Upper lobe of right lung (tissue), 1 donor: ENCODE measurements around the gene INO80E. TPM values are rescaled to one million over a fixed set of nuclear protein-coding genes. Genes with fewer than 3 reads are reported as not detected.

Source experiments
- ATAC-seq: fragments of 200-7000 bp; cut with Tn5 transposase; one replicate; pipeline ENCODE4 v1.9.1; 2020; ENCODE audit warnings: mild to moderate bottlenecking, moderate library complexity
- DNase-seq: peaks from one replicate; pipeline ENCODE4 v3.0.0-alpha.2; 2020
- H3K27ac ChIP-seq: fragments of 200-600 bp; one replicate; pipeline ENCODE4 v1.8.0; 2022
- H3K27me3 ChIP-seq: fragments of 200-600 bp; one replicate; pipeline ENCODE4 v1.8.0; 2022; ENCODE audit warnings: mild to moderate bottlenecking
- H3K36me3 ChIP-seq: fragments of 200-600 bp; one replicate; pipeline ENCODE4 v1.8.0; 2022
- H3K4me1 ChIP-seq: fragments of 200-600 bp; one replicate; pipeline ENCODE4 v1.8.0; 2022
- H3K4me3 ChIP-seq: fragments of 200-600 bp; one replicate; pipeline ENCODE4 v1.8.0; 2022; ENCODE audit warnings: mild to moderate bottlenecking
- H3K9me3 ChIP-seq: fragments of 200-600 bp; one replicate; pipeline ENCODE4 v1.8.0; 2022
- CTCF ChIP-seq: fragments of 200-600 bp; IDR thresholded peaks from one replicate; pipeline ENCODE4 v1.8.0; 2022; ENCODE audit warnings: antibody characterized with exemption
- intact Hi-C: fragments of 100-400 bp; cut with DNase I; formaldehyde crosslinking; loops from one replicate; pipeline ENCODE4 v1.11.0; 2022
- total RNA-seq: library from RNA; stranded (reverse); fragmentation: NEBNext Ultra II Directional; extraction: Animal tissue kit (Norgen Biotek cat#: 25700); gene quantifications from one replicate; pipeline ENCODE4 v1.2.1, GENCODE V29; 2021
- donor health status: DM: no; HTN: yes; CAD: no; lungs with severe emphysema.

The INO80E gene
- total RNA-seq, 1 donor from 2014 or later: 65.3 TPM

- no peak for TF ChIP-seq CTCF
- Histone ChIP-seq H3K4me3 (peak overlapping the region; percentile 99), H3K4me1 (peaks cover 33% of the 10 kb centered on the region), H3K27me3 (no peaks in the 10 kb centered on the region), H3K36me3 (peaks cover 48% of the 10 kb centered on the region), H3K27ac (peak overlapping the region; percentile 93), H3K9me3 (no peaks in the 10 kb centered on the region)
- DNase-seq: no peak
- ATAC-seq: no peak
- intact Hi-C loops: no loop called here
Observed at GRCh38 chr16:29977063-29977825, 18.8 kb upstream of the INO80E start.

GRCh38 chr16:29978081-29978480 is 18.0 kb upstream of the INO80E start:
- peaks cover 54% of the 10 kb centered on the region for H3K36me3 ChIP-seq
- DNase-seq: no peak

GRCh38 chr16:29978564-29979270 is 17.3 kb upstream of the INO80E start:
- intact Hi-C loops: no loop called here
- Histone ChIP-seq H3K4me1 (peaks cover 33% of the 10 kb centered on the region), H3K27me3 (no peaks in the 10 kb centered on the region), H3K36me3 (peaks cover 60% of the 10 kb centered on the region), H3K9me3 (no peaks in the 10 kb centered on the region), H3K27ac (peak overlapping the region; percentile 93), H3K4me3 (no peak overlapping the region)
- no peak for ATAC-seq
- DNase-seq: peak; percentile 42
- no peak for TF ChIP-seq CTCF

More at GRCh38 chr16:29978081-29978480, 18.0 kb upstream of the INO80E start:
- Histone ChIP-seq H3K9me3 (no peaks in the 10 kb centered on the region), H3K4me3 (no peak overlapping the region), H3K4me1 (peaks cover 33% of the 10 kb centered on the region), H3K27ac (peak overlapping the region; percentile 93), H3K27me3 (no peaks in the 10 kb centered on the region)
- no peak for TF ChIP-seq CTCF
- ATAC-seq: no peak
- intact Hi-C loops: no loop called here

GRCh38 chr16:29982560-29983419 is 13.3 kb upstream of the INO80E start:
- H3K27ac ChIP-seq: peak overlapping the region; percentile 43
- DNase-seq: no peak
- H3K9me3 ChIP-seq: no peaks in the 10 kb centered on the region
- H3K36me3 ChIP-seq: peaks cover 100% of the 10 kb centered on the region
- H3K4me1 ChIP-seq: peaks cover 13% of the 10 kb centered on the region
- ATAC-seq: no peak
- intact Hi-C loops: no loop called here
- no peak overlapping the region for H3K4me3 ChIP-seq
- no peaks in the 10 kb centered on the region for H3K27me3 ChIP-seq
- TF ChIP-seq CTCF: no peak

GRCh38 chr16:29983420-29984136 is 12.5 kb upstream of the INO80E start:
- Histone ChIP-seq H3K36me3 (peaks cover 98% of the 10 kb centered on the region), H3K27ac (peak overlapping the region; percentile 43)

More at GRCh38 chr16:29983420-29984136, 12.5 kb upstream of the INO80E start:
- ATAC-seq: peak; percentile 4
- intact Hi-C loops: no loop called here
- Histone ChIP-seq H3K27me3 (no peaks in the 10 kb centered on the region), H3K9me3 (no peaks in the 10 kb centered on the region), H3K4me1 (peaks cover 13% of the 10 kb centered on the region), H3K4me3 (no peak overlapping the region)
- no peak for TF ChIP-seq CTCF
- no peak for DNase-seq
